SU-DHL-6 (cell line): ENCODE measurements around the gene VDAC1.
"Not testable (repeated sequence)": the region's sequence is repeated elsewhere in the genome, so short reads cannot be mapped to it uniquely, and the experiment has no call there.

Experiments used
- H2AFZ ChIP-seq: fragments of 200-600 bp; sonication (generic); 2 replicates; pipeline ENCODE4 v1.6.1; 2014; ENCODE audit warnings: low read depth, mild to moderate bottlenecking, moderate library complexity, mixed read lengths, antibody characterized with exemption, low read length; ENCODE audit not compliant: severe bottlenecking
- H3F3A ChIP-seq: fragments of 200-600 bp; shearing (Covaris generic); 2 replicates; pipeline ENCODE4 v1.6.0; 2016; ENCODE audit warnings: antibody characterized with exemption, mild to moderate bottlenecking; ENCODE audit not compliant: insufficient read depth
- H3K27ac ChIP-seq: fragments of 200-600 bp; sonication (generic); 2 replicates; pipeline ENCODE4 v1.5.1; 2016; ENCODE audit warnings: low read depth, mild to moderate bottlenecking, low read length, moderate library complexity, mixed read lengths
- H3K27me3 ChIP-seq: fragments of 200-600 bp; sonication (generic), shearing (Covaris generic); 2 replicates; pipeline ENCODE4 v1.6.0; 2014; ENCODE audit warnings: mild to moderate bottlenecking, low read length
- H3K36me3 ChIP-seq: fragments of 200-600 bp; sonication (generic); 2 replicates; pipeline ENCODE4 v1.6.1; 2014; ENCODE audit warnings: mild to moderate bottlenecking, low read length, mixed read lengths
- H3K4me2 ChIP-seq: fragments of 300-600, 200-600 bp; shearing (Covaris generic), sonication (generic); 2 replicates; pipeline ENCODE4 v1.6.0; 2014; ENCODE audit warnings: low read length, low read depth, mild to moderate bottlenecking; ENCODE audit not compliant: poor library complexity, severe bottlenecking
- H3K4me3 ChIP-seq: fragments of 200-600 bp; sonication (generic); 2 replicates; pipeline ENCODE4 v1.5.1; 2014; ENCODE audit warnings: antibody characterized with exemption, low read length, mild to moderate bottlenecking, mixed read lengths; ENCODE audit not compliant: insufficient read depth, poor library complexity, severe bottlenecking
- H3K79me2 ChIP-seq: fragments of 200-600 bp; sonication (generic); 2 replicates; pipeline ENCODE4 v1.6.1; 2014; ENCODE audit warnings: mild to moderate bottlenecking, low read length, moderate library complexity; ENCODE audit not compliant: insufficient read depth
- H3K9ac ChIP-seq: fragments of 200-600 bp; sonication (generic); 2 replicates; pipeline ENCODE4 v1.7.0; 2014; ENCODE audit warnings: mild to moderate bottlenecking, low read length
- H3K9me2 ChIP-seq: fragments of 200-600 bp; sonication (generic); replicated peaks from 2 replicates; pipeline ENCODE4 v1.6.1; 2014; ENCODE audit warnings: low read length; ENCODE audit not compliant: insufficient read depth
- H3K9me3 ChIP-seq: fragments of 200-600 bp; sonication (generic); 2 replicates; pipeline ENCODE4 v1.6.1; 2014; ENCODE audit warnings: low read length, mixed read lengths; ENCODE audit not compliant: insufficient read depth
- H4K20me1 ChIP-seq: fragments of 200-600 bp; sonication (generic); 2 replicates; pipeline ENCODE4 v1.6.1; 2014; ENCODE audit warnings: low read depth, mild to moderate bottlenecking, antibody characterized with exemption, low read length, moderate library complexity, mixed read lengths
- EZH2phosphoT487 ChIP-seq: fragments of 200-600 bp; sonication (generic), shearing (Covaris generic); conservative IDR thresholded peaks from 2 replicates; pipeline ENCODE4 v1.6.1; 2018; ENCODE audit warnings: mild to moderate bottlenecking, antibody characterized with exemption, low read length, moderate library complexity, mixed read lengths
- TF ChIP-seq, protein P1 (sequence below): fragments of 200-600 bp; sonication (generic); IDR thresholded peaks from one replicate; pipeline ENCODE4 v1.5.1; 2017; ENCODE audit warnings: antibody characterized with exemption, mild to moderate bottlenecking, low read length, moderate library complexity; ENCODE audit not compliant: insufficient read depth, poor library complexity, severe bottlenecking

The VDAC1 gene

DNA sequence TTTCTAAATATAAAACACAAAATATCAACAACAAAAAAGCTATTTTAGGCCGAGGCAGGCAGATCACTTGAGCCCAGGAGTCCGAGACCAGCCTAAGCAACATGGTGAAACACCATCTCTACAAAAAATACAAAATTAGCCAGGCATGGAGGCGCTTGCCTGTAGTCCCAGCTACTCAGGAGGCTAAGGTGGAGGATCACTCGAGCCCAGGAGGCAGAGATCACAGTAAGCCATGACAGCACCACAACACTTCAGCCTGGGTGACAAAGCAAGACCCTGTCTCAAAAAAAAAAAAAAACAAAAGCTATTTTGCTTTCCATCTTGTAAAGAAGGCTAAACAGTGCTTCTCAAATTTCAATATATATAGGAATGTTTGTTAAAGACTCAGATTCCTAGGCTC lies 47.7 kb downstream of the VDAC1 start:
- H3K4me3 ChIP-seq, result no peak overlapping the region
- no peak overlapping the region for H2AFZ ChIP-seq
- H3K27ac ChIP-seq, result no peak overlapping the region
- peaks cover 10% of the 10 kb centered on the region; the same call in 1 of the 2 replicates for H3K36me3 ChIP-seq
- TF ChIP-seq, protein P1, sequence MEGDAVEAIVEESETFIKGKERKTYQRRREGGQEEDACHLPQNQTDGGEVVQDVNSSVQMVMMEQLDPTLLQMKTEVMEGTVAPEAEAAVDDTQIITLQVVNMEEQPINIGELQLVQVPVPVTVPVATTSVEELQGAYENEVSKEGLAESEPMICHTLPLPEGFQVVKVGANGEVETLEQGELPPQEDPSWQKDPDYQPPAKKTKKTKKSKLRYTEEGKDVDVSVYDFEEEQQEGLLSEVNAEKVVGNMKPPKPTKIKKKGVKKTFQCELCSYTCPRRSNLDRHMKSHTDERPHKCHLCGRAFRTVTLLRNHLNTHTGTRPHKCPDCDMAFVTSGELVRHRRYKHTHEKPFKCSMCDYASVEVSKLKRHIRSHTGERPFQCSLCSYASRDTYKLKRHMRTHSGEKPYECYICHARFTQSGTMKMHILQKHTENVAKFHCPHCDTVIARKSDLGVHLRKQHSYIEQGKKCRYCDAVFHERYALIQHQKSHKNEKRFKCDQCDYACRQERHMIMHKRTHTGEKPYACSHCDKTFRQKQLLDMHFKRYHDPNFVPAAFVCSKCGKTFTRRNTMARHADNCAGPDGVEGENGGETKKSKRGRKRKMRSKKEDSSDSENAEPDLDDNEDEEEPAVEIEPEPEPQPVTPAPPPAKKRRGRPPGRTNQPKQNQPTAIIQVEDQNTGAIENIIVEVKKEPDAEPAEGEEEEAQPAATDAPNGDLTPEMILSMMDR, result no peak
- TF ChIP-seq EZH2phosphoT487, result no peak
- H3K9me2 ChIP-seq, result no peaks in the 10 kb centered on the region
- H3K4me2 ChIP-seq, result no peak overlapping the region
- no peaks in the 10 kb centered on the region for H3K79me2 ChIP-seq
- H3K27me3 ChIP-seq, result no peaks in the 10 kb centered on the region
- no peak overlapping the region for H3K9ac ChIP-seq
- H4K20me1 ChIP-seq, result no peaks in the 10 kb centered on the region
- no peaks in the 10 kb centered on the region for H3K9me3 ChIP-seq
- 0 out of 2 replicates have a peak, but pooled peaks cover 2% of the 10 kb centered on the region for H3F3A ChIP-seq

DNA sequence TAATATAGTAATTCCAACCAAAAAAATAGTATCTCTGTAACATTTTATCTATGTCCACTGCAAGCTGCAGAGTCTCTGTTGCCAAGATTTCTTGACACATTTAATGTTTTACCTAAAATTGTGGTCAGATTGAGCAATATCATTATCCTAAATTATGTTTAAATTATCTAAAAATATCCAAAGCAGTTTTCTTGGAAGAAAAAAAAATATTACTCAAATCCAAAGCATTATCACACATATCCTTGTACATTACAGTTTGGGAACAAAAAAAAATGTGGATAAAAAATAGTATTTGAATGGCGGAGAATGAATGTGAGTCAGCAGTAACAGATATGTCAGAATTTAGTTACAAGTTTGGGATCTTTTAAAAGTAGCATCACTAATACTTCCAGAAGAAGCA lies 48.6 kb downstream of the VDAC1 start:
- H3K36me3 ChIP-seq, result peaks cover 10% of the 10 kb centered on the region; the same call in 1 of the 2 replicates
- H3K27me3 ChIP-seq, result not testable (repeated sequence)

DNA sequence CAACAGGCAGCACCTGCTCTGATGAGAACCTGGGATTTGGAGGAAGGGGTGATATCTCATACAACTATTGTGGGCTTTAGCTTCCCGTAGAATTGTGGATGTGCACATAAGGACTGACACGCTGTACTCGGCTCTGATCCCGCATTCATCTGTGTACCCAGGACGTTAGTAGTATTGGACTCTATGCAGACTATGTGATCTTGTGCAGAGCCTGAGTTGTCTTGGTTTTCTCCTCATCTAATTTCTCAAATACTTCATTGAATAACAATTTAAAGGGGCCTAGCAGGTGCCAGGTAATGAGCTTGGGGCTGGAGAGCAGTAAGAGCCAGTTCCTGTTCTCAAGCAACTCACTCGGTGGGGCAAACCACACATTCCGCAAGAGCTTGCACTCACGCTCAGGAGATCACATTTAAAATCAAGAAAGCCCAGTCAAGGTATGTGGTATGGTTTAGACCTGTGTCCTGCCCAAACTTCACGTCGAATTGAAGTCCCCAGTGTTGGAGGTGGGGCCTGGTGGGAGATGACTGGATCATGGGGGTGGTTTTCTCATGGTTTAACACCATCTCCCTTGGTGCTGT lies 51.1 kb downstream of the VDAC1 start:
- Histone ChIP-seq H3K79me2 (no peaks in the 10 kb centered on the region), H2AFZ (no peak overlapping the region), H3K9ac (no peak overlapping the region), H3F3A (0 out of 2 replicates have a peak, but pooled peaks cover 2% of the 10 kb centered on the region), H3K27ac (no peak overlapping the region), H3K4me3 (no peak overlapping the region), H3K9me2 (no peaks in the 10 kb centered on the region), H3K4me2 (no peak overlapping the region), H4K20me1 (no peaks in the 10 kb centered on the region), H3K9me3 (no peaks in the 10 kb centered on the region), H3K36me3 (peaks cover 9% of the 10 kb centered on the region; the same call in 1 of the 2 replicates), H3K27me3 (no peaks in the 10 kb centered on the region)
- no peak for TF ChIP-seq EZH2phosphoT487
- TF ChIP-seq, protein P1, result no peak

More for the DNA sequence above, 48.6 kb downstream of the VDAC1 start:
- H3K27ac ChIP-seq, H3K4me2 ChIP-seq, H3K4me3 ChIP-seq, H3K9me3 ChIP-seq, H3K79me2 ChIP-seq, H3K9ac ChIP-seq, H3K9me2 ChIP-seq, H4K20me1 ChIP-seq, H2AFZ ChIP-seq, H3F3A ChIP-seq: not testable (repeated sequence)

DNA sequence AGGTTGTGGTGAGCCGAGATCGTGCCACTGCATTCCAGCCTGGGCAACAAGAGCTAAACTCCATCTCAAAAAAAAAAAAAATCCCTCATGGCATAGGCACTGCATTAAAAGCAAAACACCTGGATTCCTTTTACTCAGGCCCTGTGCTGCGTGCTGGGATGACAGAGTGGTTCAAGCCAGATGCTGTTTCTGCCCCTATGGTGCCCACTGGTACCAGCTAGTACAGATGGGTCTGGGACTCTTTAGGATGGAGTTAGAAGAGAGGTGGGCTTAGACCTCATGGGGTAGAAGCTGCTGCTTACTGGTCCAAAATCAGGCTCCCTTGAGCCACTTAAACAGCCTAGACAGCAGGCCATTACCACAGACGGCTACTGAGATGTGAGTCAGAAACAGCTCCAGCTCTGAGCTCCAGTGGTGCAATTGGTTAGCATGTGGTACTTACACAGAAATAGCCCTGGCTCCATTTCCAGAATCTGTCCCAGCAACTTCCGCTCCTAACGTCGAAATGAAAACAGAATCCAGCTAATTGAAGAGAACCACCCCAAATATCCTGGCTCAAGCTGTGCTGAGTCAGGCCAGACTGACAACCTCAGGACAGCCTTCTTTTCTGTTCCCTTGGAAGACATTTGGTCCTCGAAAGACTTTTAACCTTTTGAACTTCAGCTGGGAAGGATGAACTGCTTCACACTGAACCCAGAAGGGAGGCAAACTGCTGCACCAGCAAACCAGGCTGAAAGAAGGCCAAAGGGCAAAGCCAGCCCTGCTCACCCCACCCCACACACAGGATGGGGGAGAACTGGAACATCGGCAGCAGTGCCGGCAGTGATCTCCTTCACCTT lies 51.8 kb downstream of the VDAC1 start:
- Histone ChIP-seq H3K36me3 (peaks cover 7% of the 10 kb centered on the region; the same call in 1 of the 2 replicates), H3K9me2 (no peaks in the 10 kb centered on the region), H3K4me2 (no peak overlapping the region), H3K9me3 (no peaks in the 10 kb centered on the region), H3K27me3 (no peaks in the 10 kb centered on the region), H3K79me2 (no peaks in the 10 kb centered on the region), H4K20me1 (no peaks in the 10 kb centered on the region), H3F3A (0 out of 2 replicates have a peak, but pooled peaks cover 2% of the 10 kb centered on the region), H2AFZ (no peak overlapping the region), H3K9ac (no peak overlapping the region), H3K27ac (no peak overlapping the region), H3K4me3 (no peak overlapping the region)
- no peak for TF ChIP-seq EZH2phosphoT487
- TF ChIP-seq, protein P1, result no peak
